GM18861 (cell line): Measurements from ENCODE around the gene HBZ.
"Not testable (repeated sequence)": the region's sequence is repeated elsewhere in the genome, so short reads cannot be mapped to it uniquely, and the experiment has no call there.

Source experiments
- ATAC-seq: cut with Tn5 transposase; IDR thresholded peaks from one replicate; pipeline ENCODE4 v1.9.1; 2021; ENCODE audit not compliant: unreplicated experiment

Gene HBZ

DNA sequence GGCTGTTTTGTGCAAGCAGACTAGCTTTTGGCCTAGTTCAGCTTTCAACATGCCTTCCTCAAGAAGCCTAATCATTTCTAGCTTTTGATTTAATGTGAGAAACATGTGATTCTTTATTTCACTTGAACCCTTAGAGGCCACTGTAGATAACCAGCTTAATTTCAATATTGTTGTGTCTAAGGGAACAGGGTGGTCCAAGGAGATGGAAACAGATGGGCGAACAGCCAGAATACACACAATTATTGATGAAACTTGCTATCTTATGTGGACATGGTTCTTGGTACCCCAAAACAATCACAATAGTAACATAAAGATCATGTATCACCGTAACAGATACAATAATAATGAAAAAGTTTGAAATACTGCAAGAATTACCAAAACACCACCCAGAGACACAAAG, 18.7 kb upstream of the HBZ start:
- no peak for ATAC-seq

DNA sequence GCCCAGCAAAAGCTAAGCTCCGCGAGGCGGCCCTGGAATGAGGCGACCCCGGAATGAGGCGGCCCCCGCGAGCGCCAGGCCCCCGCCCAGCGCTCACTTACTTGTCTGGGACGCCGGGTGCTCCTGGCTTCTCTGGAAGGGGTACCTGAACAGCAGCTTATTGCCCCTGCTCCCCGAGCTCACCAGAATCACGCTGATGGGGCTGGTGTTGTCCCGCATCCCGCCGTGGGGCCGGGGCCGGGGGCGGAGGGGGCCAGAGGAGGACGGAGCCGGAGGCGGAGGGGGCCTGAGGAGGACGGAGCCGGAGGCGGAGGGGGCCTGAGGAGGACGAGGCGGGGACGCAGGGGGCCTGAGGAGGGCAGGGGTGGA, 14.4 kb upstream of the HBZ start:
- ATAC-seq: no peak

DNA sequence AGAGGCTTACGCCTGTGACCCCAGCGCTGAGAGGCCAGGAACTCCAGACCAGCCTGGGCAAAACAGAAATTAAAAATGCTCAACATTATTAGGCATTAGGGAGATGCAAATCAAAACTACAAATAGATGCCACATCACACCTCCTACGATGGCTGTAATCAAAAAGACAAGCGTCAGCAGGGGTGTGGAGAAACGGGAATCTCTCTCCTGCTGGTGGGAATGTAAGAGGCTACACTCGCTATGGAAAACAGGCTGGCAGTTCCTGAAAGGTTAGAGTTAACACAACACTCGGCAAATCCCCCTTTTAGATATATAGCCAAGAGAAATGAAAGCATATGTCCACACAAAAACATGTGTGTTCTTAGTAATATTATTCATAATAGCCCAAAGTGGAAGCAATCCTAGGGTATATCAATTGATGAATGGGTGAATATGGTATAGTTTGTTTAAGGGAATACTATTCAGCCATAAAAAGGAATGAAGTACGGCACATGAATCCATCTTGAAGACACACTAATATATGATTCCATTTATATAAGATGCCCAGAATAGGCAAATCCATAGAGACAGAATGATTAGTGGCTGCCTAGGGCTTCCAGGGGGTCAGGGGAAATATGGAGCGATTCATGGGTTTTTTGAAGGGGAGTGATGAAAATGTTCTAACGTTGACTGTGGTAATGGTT, 12.1 kb upstream of the HBZ start:
- no peak for ATAC-seq

DNA sequence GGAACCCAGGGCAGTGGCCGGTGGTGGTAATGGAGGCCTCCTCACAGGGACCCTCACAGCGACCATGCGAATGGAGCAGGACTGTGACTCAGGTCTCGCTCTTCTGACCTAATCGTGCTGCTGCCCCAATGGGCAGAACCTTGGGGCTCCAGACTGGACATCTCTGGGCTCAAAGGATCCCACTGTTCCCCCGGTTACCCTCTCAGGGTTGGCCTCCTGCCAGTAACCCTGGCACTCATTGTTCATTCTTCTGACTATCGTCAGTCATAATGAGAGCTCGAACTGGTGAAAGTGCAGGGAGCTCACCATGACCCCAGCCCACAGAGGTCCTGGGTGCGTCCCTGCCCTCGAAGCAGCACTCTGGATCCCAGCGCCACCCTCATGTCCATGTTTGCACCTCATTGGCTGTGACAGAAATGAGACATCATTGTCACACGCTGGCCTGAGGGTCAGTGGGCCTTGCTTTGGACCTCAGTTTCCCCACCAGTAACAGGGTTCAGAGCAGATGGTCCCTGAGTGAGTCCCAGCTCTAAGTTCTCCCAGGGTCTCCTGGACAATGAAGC, 10.0 kb upstream of the HBZ start:
- ATAC-seq: no peak

DNA sequence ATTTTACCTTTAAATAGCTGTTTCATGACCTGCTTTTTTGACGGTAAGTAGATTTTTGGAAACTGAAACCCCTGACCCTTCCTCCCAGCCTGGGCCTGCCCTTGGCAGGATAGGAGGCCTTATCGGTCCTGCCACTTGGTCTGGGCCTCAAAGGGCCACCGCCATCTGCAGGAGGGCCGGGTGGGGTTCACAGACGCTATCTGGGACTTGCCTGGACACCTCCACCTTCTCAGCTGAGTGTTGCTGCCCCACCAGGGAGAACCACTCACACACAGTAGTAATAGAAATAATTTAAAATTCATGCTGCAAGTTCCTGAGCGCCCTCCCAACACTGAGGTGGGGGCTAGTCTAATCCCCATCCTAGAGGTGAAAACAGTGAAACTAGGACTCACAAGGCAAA, 9.4 kb upstream of the HBZ start:
- no peak for ATAC-seq

- ATAC-seq: no peak
Measured at GRCh38 chr16:143456-143855, 9.0 kb upstream of the HBZ start.

DNA sequence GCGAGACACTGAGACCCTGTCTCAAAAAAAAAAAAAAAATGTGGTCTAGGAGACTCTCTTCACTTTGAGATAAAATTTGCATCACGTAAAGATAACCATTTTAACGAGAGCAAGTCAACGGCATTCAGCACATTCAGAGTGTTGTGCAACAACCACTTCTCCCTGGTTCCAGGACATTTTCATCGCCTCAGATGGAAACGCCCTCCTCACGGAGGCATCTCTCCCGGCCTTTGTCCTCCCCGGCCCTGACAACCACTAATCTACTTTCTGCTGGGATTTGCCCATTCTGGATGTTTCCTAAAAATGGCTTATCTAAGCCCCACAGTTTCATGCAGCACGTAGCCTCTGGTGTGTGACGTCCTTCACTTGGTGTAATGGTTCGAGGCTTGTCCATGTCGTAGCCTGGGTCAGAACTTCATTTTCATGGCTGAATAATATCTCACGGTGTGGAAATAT, 7.6 kb upstream of the HBZ start:
- no peak for ATAC-seq

GRCh38 chr16:146646-147045, 5.8 kb upstream of the HBZ start:
- ATAC-seq: no peak

DNA sequence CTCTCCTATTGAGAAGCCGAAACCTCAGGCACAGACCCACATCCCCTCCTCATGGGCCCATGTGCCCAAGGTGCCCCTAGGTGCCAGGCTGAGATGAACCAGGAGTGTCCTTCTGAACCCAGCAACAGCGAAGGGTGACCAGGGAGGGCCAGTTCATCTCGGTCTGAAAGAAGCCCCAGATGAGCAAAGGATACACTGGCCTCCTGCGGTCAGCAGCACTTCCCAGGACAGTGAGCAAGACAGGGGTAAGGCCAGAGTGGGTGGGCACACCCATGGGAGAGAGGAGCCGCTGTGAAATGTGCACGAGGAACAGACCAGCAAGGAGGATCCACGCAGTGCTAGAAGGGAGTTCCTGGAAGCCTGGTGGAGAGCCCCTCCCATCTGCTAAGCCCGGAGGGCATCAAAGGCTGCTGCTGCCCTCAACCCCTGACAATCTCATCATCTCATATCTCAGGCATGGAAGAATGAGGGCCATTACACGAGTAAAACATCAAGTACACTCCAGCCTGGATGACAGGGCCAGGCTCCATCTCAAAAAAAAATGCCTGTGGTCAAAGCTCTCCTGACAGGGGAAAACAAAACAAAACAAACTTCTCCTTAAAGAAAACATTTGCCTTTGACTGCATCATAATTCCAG, 3.3 kb upstream of the HBZ start:
- no peak for ATAC-seq

- ATAC-seq: not testable (repeated sequence)
Measured at GRCh38 chr16:153129-153521, 681 bp downstream of the HBZ start.

- not testable (repeated sequence) for ATAC-seq
Measured at GRCh38 chr16:153550-154216, 1.2 kb downstream of the HBZ start.

DNA sequence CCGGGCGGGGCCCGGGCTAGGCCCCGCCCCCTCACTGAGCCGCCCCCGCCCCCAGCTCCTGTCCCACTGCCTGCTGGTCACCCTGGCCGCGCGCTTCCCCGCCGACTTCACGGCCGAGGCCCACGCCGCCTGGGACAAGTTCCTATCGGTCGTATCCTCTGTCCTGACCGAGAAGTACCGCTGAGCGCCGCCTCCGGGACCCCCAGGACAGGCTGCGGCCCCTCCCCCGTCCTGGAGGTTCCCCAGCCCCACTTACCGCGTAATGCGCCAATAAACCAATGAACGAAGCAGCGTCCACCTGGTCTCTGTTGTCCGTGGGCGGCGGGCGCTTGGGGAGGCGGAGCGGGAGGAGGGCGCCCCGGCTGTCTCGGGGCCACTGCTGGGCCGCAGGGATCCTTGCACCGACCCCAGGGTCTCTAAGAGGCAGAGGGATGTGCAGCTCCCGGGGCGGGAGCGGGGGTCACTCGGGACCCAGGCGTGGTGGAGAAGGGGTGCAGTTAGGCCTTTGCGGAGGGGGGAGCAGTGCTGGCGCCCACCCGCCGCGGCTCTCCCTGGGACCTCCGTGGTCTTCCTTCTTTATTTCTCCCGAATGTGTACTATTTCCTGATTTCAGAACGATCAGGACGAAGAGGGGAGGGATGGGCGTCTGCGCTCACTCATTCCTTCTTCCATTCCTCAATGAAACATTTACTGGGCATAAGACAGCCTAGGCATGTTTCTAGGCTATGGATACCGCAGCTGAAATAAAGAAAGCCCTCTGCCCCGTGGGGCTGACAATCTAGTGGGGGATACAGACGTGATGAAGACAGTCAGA, 2.0 kb downstream of the HBZ start:
- ATAC-seq: no peak

GRCh38 chr16:155031-155398, 2.6 kb downstream of the HBZ start:
- no peak for ATAC-seq

GRCh38 chr16:159136-159849, 6.8 kb downstream of the HBZ start:
- no peak for ATAC-seq

GRCh38 chr16:160242-160641, 7.8 kb downstream of the HBZ start:
- ATAC-seq: not testable (repeated sequence)

DNA sequence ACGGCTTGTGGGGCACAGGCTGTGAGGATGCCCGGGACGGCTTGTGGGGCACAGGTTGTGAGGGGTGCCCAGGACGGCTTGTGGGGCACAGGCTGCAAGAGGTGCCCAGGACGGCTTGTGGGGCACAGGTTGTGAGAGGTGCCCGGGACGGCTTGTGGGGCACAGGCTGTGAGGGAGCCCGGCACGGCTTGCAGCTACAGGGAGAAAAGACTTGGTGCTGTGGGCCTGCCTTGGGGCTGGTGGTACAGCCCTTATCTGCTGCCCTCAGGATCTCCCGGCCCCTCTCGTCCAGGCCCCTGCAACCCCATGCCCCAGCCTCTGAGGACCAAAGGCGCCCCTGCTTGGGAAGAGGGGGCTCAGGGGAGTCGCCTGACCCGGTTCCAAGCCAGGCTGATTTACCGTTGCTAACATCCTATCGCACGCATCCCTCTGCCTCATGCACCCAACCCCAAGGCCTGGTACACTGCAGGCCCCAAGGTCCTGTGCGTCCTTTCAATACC, 8.3 kb downstream of the HBZ start:
- ATAC-seq: no peak

DNA sequence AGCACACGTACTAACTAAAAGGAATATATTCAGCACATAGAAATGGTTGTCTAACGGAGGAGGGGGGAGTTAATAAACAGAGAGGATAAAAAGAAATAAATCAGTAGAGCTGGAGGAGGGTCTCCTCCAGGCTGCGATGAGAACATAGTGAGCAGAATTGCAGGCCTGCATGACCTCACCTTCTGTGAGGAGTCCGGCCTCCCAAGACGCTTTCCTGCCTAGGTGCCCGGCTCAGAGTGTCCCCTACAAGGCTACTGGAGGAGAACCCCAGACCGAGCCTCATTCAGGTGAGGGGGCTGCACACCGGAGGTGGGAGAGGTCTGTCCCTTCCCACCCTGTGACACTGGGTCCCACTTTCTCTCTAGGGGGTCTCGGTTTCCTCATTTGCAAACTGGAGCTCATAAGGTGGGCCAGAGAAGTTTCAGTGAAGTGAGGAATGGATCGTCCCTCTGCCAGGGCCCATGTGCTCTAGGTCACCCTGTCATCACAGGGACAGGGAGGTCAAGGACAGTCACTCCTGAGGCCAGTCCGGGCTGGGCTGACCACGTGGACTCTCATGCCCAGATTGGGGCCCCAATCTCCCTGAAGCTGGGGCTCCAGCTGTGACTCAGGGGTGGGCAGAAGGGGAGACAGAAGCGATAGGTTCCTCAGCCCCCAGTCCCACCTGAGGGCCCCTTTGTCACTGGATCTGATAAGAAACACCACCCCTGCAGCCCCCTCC, 10.0 kb downstream of the HBZ start:
- ATAC-seq: no peak

GRCh38 chr16:163139-163538, 10.7 kb downstream of the HBZ start:
- not testable (repeated sequence) for ATAC-seq

DNA sequence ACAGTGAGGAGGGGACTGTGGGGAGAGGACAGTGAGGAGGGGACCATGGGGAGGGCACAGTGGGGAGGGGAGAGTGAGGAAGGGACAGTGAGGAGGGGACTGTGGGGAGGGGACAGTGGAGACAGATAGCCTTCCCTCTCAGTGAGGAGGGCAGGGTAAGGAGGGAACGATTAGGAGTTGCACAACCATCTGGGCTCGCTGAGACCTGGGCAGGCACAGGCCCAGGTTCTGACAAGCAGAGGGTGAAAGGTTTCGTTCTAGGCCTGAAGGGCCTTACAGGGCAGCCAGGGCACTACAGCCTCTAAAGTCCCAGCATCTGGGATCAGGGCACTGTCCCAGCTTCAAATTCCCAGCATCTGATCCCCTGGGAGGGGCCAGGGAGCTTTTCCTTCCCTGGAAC, 11.3 kb downstream of the HBZ start:
- not testable (repeated sequence) for ATAC-seq
